ENCODE results near the gene DLGAP4. TPM values are rescaled to one million over a fixed set of nuclear protein-coding genes. Genes with fewer than 3 reads are reported as not detected.

The DLGAP4 gene
- total and polyA plus RNA-seq, 9 of the 15 experiments (the other 6 are each of a cell fraction or from before 2014, with no cell fraction given): 0.31 to 34.1 (median 4.5) TPM

GRCh38 chr20:36384022-36384619, 78.0 kb downstream of the DLGAP4 start (continued):
- TF ChIP-seq TRIM25 (IDR thresholded peaks at IDR 0.05; ENCODE audit: borderline replicate concordance) (no peak), MAFG (tag; conservative IDR thresholded peaks at IDR 0.05) (peak; percentile 54; the same call in 1 of the 2 replicates), ELF4 (CRISPR knock-in tag; IDR thresholded peaks at IDR 0.05) (0 out of 2 replicates have a peak, but pooled peaks have one; percentile 44), HNRNPL (IDR thresholded peaks at IDR 0.05; ENCODE audit: low read depth, low read length) (no peak), CHD7 (IDR thresholded peaks at IDR 0.05; ENCODE audit: low read depth, low read length) (no peak), U2AF2 (optimal IDR thresholded peaks at IDR 0.05; ENCODE audit: low read depth, low read length) (no peak), JUNB (CRISPR knock-in tag; conservative IDR thresholded peaks at IDR 0.05) (no peak), ZC3H8 (IDR thresholded peaks at IDR 0.05) (no peak), MCM5 (IDR thresholded peaks at IDR 0.05; ENCODE audit: low read depth) (no peak), ZNF280B (CRISPR knock-in tag; IDR thresholded peaks at IDR 0.05) (no peak), FIP1L1 (IDR thresholded peaks at IDR 0.05; ENCODE audit: low read depth, low read length, poor library complexity, severe bottlenecking) (no peak), YY1 (IDR thresholded peaks at IDR 0.05; ENCODE audit: borderline replicate concordance in 1 of 3, control insufficient read depth in 1 of 3, extremely low read depth in 1 of 3, insufficient read depth in 3 of 3, insufficient read length in 1 of 3, insufficient replicate concordance in 2 of 3, low read depth in 1 of 3, low read length in 2 of 3) (no peak), RBM34 (IDR thresholded peaks at IDR 0.05; ENCODE audit: borderline replicate concordance, insufficient read depth, low read length) (no peak)

Measured in K562 (cell line).